ENCODE data around the gene TBRG4. TPM values are rescaled to one million over a fixed set of nuclear protein-coding genes. Genes with fewer than 3 reads are reported as not detected.
A peak's percentile ranks its signal among the peaks of the same experiment; 100 is the strongest.

Gene TBRG4
- total RNA-seq, 1 donor from 2014 or later: 216 TPM

DNA sequence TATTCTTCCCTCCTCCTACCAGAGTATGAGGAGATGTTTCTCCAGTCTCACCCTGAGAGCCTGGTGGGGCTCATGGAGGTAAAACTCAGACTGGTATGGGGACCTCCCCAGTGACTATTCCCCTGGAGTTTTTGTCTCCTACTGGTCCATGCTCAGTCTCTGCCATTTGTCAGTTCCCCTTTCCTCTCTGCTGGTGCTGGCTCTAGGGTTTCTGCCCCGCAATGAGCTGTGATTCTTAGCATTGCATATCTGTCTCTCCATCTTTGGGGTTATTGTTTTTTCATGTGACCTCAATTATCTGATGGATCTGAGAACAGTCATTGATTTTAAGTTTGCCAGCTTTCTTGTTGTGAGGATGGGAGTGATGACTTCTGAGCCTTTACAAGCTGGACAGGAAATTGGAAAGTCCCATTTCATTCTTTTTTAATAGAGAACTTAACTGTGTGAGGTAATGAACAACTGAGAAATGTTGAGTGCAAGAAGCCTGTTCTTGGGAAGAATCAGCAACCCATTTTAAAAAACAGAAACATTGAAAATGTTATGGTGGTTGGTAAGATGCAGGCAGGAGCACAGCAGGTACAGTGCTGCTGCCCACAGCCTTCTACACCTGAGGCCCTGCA is 49.6 kb downstream of the TBRG4 start:
- Histone ChIP-seq H3K4me3 (no peak overlapping the region), H3K27ac (no peak overlapping the region), H3K4me1 (no peaks in the 10 kb centered on the region), H3K36me3 (peaks cover 4 to 18% of the 10 kb centered on the region in 2 donors), H3K27me3 (no peaks in the 10 kb centered on the region), H3K9me3 (no peaks in the 10 kb centered on the region)
- intact Hi-C loops (cut with DNase I): no loop called here
- DNase-seq (ENCODE audit: low spot score in 2 of 2): peak in 1 of 2 donors; percentile 12
- TF ChIP-seq, protein P1, sequence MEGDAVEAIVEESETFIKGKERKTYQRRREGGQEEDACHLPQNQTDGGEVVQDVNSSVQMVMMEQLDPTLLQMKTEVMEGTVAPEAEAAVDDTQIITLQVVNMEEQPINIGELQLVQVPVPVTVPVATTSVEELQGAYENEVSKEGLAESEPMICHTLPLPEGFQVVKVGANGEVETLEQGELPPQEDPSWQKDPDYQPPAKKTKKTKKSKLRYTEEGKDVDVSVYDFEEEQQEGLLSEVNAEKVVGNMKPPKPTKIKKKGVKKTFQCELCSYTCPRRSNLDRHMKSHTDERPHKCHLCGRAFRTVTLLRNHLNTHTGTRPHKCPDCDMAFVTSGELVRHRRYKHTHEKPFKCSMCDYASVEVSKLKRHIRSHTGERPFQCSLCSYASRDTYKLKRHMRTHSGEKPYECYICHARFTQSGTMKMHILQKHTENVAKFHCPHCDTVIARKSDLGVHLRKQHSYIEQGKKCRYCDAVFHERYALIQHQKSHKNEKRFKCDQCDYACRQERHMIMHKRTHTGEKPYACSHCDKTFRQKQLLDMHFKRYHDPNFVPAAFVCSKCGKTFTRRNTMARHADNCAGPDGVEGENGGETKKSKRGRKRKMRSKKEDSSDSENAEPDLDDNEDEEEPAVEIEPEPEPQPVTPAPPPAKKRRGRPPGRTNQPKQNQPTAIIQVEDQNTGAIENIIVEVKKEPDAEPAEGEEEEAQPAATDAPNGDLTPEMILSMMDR (IDR thresholded peaks at IDR 0.05): no peak

DNA sequence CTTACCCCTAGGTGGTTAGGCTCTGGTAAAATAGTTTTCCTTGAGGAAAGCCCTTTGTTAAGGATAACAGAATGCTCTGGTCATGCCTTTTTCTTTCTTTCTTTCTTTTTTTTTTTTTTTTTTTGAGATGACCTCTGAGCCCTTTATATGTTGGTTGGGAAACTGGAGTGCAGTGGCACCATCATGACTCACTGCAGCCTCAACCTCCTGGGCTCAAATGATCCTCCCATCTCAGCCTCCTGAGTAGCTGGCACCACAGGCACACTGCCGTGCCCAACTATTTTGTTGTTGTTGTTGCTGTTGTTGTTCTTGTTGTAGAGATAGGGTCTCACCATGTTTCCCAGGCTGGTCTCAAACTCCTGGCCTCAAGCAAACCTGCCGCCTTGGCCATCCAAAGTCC is 50.1 kb downstream of the TBRG4 start:
- no peak overlapping the region for H3K27ac ChIP-seq
- H3K27me3 ChIP-seq: no peaks in the 10 kb centered on the region
- TF ChIP-seq, protein P1 (IDR thresholded peaks at IDR 0.05): no peak
- intact Hi-C loops (cut with DNase I): no loop called here
- H3K4me1 ChIP-seq: no peaks in the 10 kb centered on the region
- no peak overlapping the region for H3K4me3 ChIP-seq
- H3K36me3 ChIP-seq: peaks cover 0 to 18% of the 10 kb centered on the region in 2 donors
- peak in 1 of 2 donors; percentile 21 for DNase-seq (ENCODE audit: low spot score in 2 of 2)
- no peaks in the 10 kb centered on the region for H3K9me3 ChIP-seq

- intact Hi-C loops (cut with DNase I): no loop called here
- H3K4me1 ChIP-seq: no peaks in the 10 kb centered on the region
- peaks cover 0 to 12% of the 10 kb centered on the region in 2 donors for H3K36me3 ChIP-seq
- no peak for DNase-seq (ENCODE audit: low spot score in 2 of 2)
- no peaks in the 10 kb centered on the region for H3K27me3 ChIP-seq
- no peak overlapping the region for H3K27ac ChIP-seq
- H3K4me3 ChIP-seq: no peak overlapping the region
- H3K9me3 ChIP-seq: no peaks in the 10 kb centered on the region
- TF ChIP-seq, protein P1 (IDR thresholded peaks at IDR 0.05): no peak
Measured at GRCh38 chr7:45060295-45060694, 51.2 kb downstream of the TBRG4 start.

DNA sequence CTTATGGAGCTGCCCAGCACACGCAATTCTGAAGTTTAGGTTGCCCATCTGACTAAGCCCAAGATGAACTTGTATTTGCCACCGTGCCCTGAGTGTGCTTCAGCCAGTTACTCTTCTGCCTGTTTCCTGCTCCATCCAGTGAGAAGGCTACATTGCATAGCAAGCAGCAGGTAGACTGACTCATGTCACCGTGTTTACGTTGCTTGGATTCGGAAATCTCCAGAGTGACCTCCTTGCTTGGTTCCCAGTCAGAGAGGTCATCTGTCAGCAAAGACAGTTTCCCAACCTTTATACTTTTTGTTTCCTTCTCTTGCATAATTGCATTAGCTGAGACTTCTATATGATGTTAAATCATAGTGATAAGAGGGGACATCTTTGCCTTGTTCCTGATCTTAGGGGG is 53.6 kb downstream of the TBRG4 start:
- Histone ChIP-seq H3K4me1 (no peaks in the 10 kb centered on the region), H3K27me3 (no peaks in the 10 kb centered on the region), H3K4me3 (no peak overlapping the region), H3K9me3 (no peaks in the 10 kb centered on the region), H3K36me3 (peaks cover 0 to 5% of the 10 kb centered on the region in 2 donors), H3K27ac (no peak overlapping the region)
- DNase-seq (ENCODE audit: low spot score in 2 of 2): peak in 1 of 2 donors; percentile 27
- intact Hi-C loops (cut with DNase I): no loop called here
- TF ChIP-seq, protein P1 (IDR thresholded peaks at IDR 0.05): no peak

GRCh38 chr7:45055594-45056219 is 55.8 kb downstream of the TBRG4 start:
- Histone ChIP-seq H3K36me3 (peaks cover 0 to 8% of the 10 kb centered on the region in 2 donors), H3K9me3 (no peaks in the 10 kb centered on the region), H3K27ac (no peak overlapping the region), H3K4me3 (no peak overlapping the region), H3K27me3 (no peaks in the 10 kb centered on the region), H3K4me1 (no peaks in the 10 kb centered on the region)
- TF ChIP-seq, protein P1 (IDR thresholded peaks at IDR 0.05): no peak
- peak in 1 of 2 donors; percentile 8 for DNase-seq (ENCODE audit: low spot score in 2 of 2)
- intact Hi-C loops (cut with DNase I): no loop called here
